ENCODE data around the gene PAH. TPM values are rescaled to one million over a fixed set of nuclear protein-coding genes. Genes with fewer than 3 reads are reported as not detected.

PAH gene
- total and polyA plus RNA-seq, 10 of the 15 experiments (the other 5 are each of a cell fraction or from before 2014, with no cell fraction given) = 0.20 to 4.8 (median 0.55) TPM; not detected in 1

- TF ChIP-seq CEBPZ (IDR thresholded peaks at IDR 0.05; ENCODE audit: low read depth, low read length) (no peak), MEF2A (IDR thresholded peaks at IDR 0.05; ENCODE audit: insufficient read depth, low read depth, low read length) (no peak), NFYA (IDR thresholded peaks at IDR 0.05; ENCODE audit: borderline replicate concordance, low read depth, low read length) (no peak), JUNB (IDR thresholded peaks at IDR 0.05) (no peak), SMARCA5 (IDR thresholded peaks at IDR 0.05) (no peak), HSF1 (IDR thresholded peaks at IDR 0.05; ENCODE audit: low read depth, low read length) (no peak)
These were observed 68.2 kb downstream of the PAH start (continued) for GRCh38 chr12:102848832-102849231.

- Histone ChIP-seq H3K4me1 (ENCODE audit: control insufficient read depth, insufficient read depth, low read length) (no peaks in the 10 kb centered on the region), H3K27me3 (replicated peaks in 1 of 2; ENCODE audit: control insufficient read depth in 2 of 2, insufficient read depth in 2 of 2, low read length in 1 of 2) (peaks cover 0 to 3% of the 10 kb centered on the region in 2 experiments; a peak in 3 of 4 replicates), H3K4me3 (no peak overlapping the region), H3K36me3 (ENCODE audit: control insufficient read depth in 2 of 2, insufficient read depth in 2 of 2, low read length in 1 of 2) (no peaks in the 10 kb centered on the region), H3K9me3 (replicated peaks; ENCODE audit: control insufficient read depth, insufficient read depth, low read length) (no peaks in the 10 kb centered on the region), H3K79me2 (ENCODE audit: control insufficient read depth, insufficient read depth, low read length) (no peaks in the 10 kb centered on the region), H4K20me1 (ENCODE audit: control insufficient read depth, insufficient read depth) (no peaks in the 10 kb centered on the region), H3K9ac (ENCODE audit: control insufficient read depth, insufficient read depth, low read length) (no peak overlapping the region), H3K4me2 (ENCODE audit: control insufficient read depth, insufficient read depth) (no peak overlapping the region), H3K27ac (ENCODE audit: control insufficient read depth, insufficient read depth) (no peak overlapping the region), H2AFZ (ENCODE audit: control insufficient read depth, low read depth, low read length) (no peak overlapping the region)
- POLR2A ChIA-PET = no interaction called here
- DNase-seq (ENCODE audit: low read depth, low spot score) (no peak), ATAC-seq (no peak), FAIRE-seq (no peak)
- BruUV-seq (replicated peaks) = no TSS peak
- intact Hi-C loops (cut with micrococcal nuclease; ENCODE audit: unreplicated experiment) (no loop called here), in situ Hi-C loops (cut with MboI) (no loop called here)
- RAD21 ChIA-PET (ENCODE audit: unreplicated experiment) = no interaction called here
- CTCF ChIA-PET = no interaction called here
- SMC1A ChIA-PET (ENCODE audit: uncharacterized antibody, unreplicated experiment) = interaction anchor here (1.2 kb wide), 1 partner anchor 10 kb away, joined by 3 read pairs; no protein-coding TSS in a partner anchor
- 67% methylated on average over 2 of the region's 2 CpGs for WGBS (ENCODE audit: insufficient coverage, insufficient replicate concordance, low lambda C conversion rate, missing lambda C conversion rate)
- TF ChIP-seq KLF5 (IDR thresholded peaks at IDR 0.05; ENCODE audit: partially characterized antibody) (no peak), ZNF24 (IDR thresholded peaks at IDR 0.05) (no peak), RAD21 (IDR thresholded peaks at IDR 0.05; ENCODE audit: insufficient read depth, low read depth, low read length) (no peak), HDAC6 (IDR thresholded peaks at IDR 0.05; ENCODE audit: unreplicated experiment) (no peak), TCF3 (IDR thresholded peaks at IDR 0.05; ENCODE audit: borderline replicate concordance, insufficient read depth, low read depth, low read length) (no peak), PML (IDR thresholded peaks at IDR 0.05; ENCODE audit: low read length) (no peak), TCF7 (IDR thresholded peaks at IDR 0.05; ENCODE audit: borderline replicate concordance) (no peak), EGR1 (IDR thresholded peaks at IDR 0.05; ENCODE audit: borderline replicate concordance in 1 of 2, low read depth in 2 of 2, low read length in 2 of 2) (no peak), SKIL (IDR thresholded peaks at IDR 0.05; ENCODE audit: low read depth, poor library complexity, severe bottlenecking) (no peak), EP300 (IDR thresholded peaks at IDR 0.05; ENCODE audit: borderline replicate concordance in 1 of 2, control insufficient read depth in 1 of 2, low read depth in 2 of 2, low read length in 2 of 2) (no peak), MTA2 (IDR thresholded peaks at IDR 0.05; ENCODE audit: low read depth) (no peak), YY1 (IDR thresholded peaks at IDR 0.05; ENCODE audit: low read depth, low read length) (no peak)
These were observed 69.9 kb downstream of the PAH start for GRCh38 chr12:102847131-102847530.

All from GM12878 (cell line).